Measurements from ENCODE around the gene PAAF1.

PAAF1 gene

DNA sequence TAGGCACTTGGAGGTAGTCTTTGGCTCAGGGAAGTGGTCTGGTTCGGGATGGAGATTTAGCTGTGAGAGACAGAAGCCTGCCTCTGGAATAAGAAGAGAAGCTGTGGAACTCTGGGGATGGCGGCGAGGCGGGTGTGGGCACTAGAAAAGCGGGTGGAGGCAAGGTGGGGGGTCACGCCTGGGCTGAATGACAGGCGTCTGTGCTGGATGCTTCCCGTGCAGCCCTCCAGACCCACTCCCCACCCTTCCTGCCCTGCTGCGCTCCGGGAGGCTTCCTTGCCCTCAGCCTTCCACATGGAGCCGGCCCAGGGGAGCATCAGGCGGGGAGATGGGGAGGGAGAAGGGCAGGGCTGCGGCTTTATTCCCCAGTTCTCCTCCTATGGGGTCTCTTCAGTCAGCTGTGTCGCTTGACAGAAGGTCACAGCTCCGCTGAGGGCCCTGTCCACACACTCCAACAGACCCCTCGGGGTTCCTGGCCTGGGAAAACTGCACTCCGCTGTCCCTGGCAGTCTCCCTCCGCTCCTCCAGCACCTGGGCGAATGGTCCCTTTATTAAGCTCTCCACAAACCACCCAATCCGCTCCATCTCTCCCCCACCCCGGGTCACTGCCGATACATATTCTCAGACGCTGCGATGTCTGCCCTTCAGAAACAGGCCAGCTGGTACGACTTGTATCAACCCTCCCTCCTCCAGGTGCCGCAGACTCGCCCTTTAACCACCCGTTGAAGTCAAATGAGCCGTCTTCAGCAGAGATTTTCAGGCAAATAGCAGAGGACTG is 80.3 kb downstream of the PAAF1 start:
- H3K4me3 ChIP-seq (ENCODE audit: low read depth, low read length): no peak overlapping the region
- DNase-seq (ENCODE audit: low read depth, low spot score): no peak
- in situ Hi-C loops (cut with HindIII; ENCODE audit: low sequenced_read_pairs): no loop called here
- no peak for TF ChIP-seq CTCF (IDR thresholded peaks at IDR 0.05; ENCODE audit: low read depth, low read length)

- no peak overlapping the region for H3K4me3 ChIP-seq (ENCODE audit: low read depth, low read length)
- DNase-seq (ENCODE audit: low read depth, low spot score): no peak
- in situ Hi-C loops (cut with HindIII; ENCODE audit: low sequenced_read_pairs): no loop called here
- no peak for TF ChIP-seq CTCF (IDR thresholded peaks at IDR 0.05; ENCODE audit: low read depth, low read length)
Measured at GRCh38 chr11:73957654-73958361, 81.0 kb downstream of the PAAF1 start.

- TF ChIP-seq CTCF (IDR thresholded peaks at IDR 0.05; ENCODE audit: low read depth, low read length): no peak
- no peak overlapping the region for H3K4me3 ChIP-seq (ENCODE audit: low read depth, low read length)
- DNase-seq (ENCODE audit: low read depth, low spot score): no peak
- in situ Hi-C loops (cut with HindIII; ENCODE audit: low sequenced_read_pairs): no loop called here
Measured at GRCh38 chr11:73958521-73959141, 81.8 kb downstream of the PAAF1 start.

GRCh38 chr11:73961321-73961720 is 84.5 kb downstream of the PAAF1 start:
- no peak for TF ChIP-seq CTCF (IDR thresholded peaks at IDR 0.05; ENCODE audit: low read depth, low read length)

GRCh38 chr11:73962101-73962705 is 85.4 kb downstream of the PAAF1 start:
- in situ Hi-C loops (cut with HindIII; ENCODE audit: low sequenced_read_pairs): no loop called here
- H3K4me3 ChIP-seq (ENCODE audit: low read depth, low read length): no peak overlapping the region
- no peak for TF ChIP-seq CTCF (IDR thresholded peaks at IDR 0.05; ENCODE audit: low read depth, low read length)
- no peak for DNase-seq (ENCODE audit: low read depth, low spot score)

More at GRCh38 chr11:73961321-73961720, 84.5 kb downstream of the PAAF1 start:
- no peak for DNase-seq (ENCODE audit: low read depth, low spot score)
- H3K4me3 ChIP-seq (ENCODE audit: low read depth, low read length): no peak overlapping the region
- in situ Hi-C loops (cut with HindIII; ENCODE audit: low sequenced_read_pairs): no loop called here

DNA sequence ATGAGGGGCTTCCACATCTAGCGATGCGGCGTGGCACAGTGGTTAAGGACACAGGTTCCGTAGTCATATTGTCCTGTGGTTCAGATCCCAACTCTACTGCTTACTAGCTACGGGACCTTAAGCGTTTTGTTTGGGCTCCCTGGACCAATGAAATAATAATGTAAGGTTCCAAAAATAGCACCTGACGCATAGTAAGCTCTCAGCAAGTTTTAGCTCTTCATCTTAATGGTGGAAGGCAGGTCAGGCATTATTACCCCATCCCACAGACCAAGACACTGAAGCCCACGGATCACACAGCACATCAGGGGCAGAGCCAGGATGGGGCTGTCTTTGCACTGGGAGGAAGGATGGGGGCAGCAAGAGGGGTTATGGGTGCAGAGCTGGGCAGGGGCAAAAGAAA is 87.1 kb downstream of the PAAF1 start:
- in situ Hi-C loops (cut with HindIII; ENCODE audit: low sequenced_read_pairs): no loop called here
- H3K4me3 ChIP-seq (ENCODE audit: low read depth, low read length): no peak overlapping the region

More for the DNA sequence above, 87.1 kb downstream of the PAAF1 start:
- no peak for TF ChIP-seq CTCF (IDR thresholded peaks at IDR 0.05; ENCODE audit: low read depth, low read length)
- no peak for DNase-seq (ENCODE audit: low read depth, low spot score)
